HG02798 (cell line): ENCODE results near the gene CD99L2.
A peak's percentile ranks its signal among the peaks of the same experiment; 100 is the strongest.
"Not testable (repeated sequence)": the region's sequence is repeated elsewhere in the genome, so short reads cannot be mapped to it uniquely, and the experiment has no call there.

Source experiments
- ATAC-seq: cut with Tn5 transposase; IDR thresholded peaks from one replicate; pipeline ENCODE4 v1.9.1; 2021; ENCODE audit warnings: mild to moderate bottlenecking; ENCODE audit not compliant: unreplicated experiment, poor library complexity

Gene CD99L2

GRCh38 chrX:150897421-150898320 is 797 bp downstream of the CD99L2 start:
- ATAC-seq: no peak

DNA sequence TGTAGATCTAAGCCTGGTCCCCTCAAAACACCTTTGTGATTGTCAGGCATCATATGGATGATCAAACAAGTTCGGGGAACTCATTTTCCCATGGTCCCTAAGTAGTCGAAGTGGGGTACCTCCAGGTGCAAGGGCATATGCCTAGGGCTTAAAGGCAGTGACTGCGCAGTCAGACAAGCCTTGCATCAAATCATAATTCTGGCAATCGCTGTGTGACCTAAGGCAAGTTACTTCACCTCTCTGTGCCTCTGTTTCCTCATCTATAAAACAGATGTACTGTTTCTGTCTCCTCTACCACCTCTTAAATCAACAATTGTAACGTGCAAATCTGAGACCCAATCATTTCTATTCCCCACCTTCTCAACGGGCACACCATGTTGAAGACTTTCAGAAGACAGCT is 1.8 kb downstream of the CD99L2 start:
- no peak for ATAC-seq

DNA sequence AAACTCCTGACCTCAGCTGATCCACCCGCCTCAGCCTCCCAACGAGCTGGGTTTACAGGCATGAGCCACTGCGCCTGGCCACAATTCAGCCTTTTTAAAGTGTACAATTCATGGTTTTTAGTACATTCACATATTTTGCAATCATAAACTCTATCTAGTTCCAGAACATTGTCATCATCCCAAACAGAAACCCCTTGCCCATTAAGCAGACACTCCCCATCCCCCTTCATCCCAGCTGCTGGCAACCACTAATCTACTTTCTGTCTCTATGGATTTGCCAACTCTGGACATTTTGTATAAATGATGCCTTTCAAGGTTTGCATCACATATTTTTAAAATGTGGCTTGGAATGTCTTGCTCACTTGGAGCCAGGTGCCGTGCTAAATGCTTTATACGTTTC is 4.5 kb downstream of the CD99L2 start:
- ATAC-seq: no peak

GRCh38 chrX:150889131-150889530 is 9.3 kb downstream of the CD99L2 start:
- no peak for ATAC-seq

DNA sequence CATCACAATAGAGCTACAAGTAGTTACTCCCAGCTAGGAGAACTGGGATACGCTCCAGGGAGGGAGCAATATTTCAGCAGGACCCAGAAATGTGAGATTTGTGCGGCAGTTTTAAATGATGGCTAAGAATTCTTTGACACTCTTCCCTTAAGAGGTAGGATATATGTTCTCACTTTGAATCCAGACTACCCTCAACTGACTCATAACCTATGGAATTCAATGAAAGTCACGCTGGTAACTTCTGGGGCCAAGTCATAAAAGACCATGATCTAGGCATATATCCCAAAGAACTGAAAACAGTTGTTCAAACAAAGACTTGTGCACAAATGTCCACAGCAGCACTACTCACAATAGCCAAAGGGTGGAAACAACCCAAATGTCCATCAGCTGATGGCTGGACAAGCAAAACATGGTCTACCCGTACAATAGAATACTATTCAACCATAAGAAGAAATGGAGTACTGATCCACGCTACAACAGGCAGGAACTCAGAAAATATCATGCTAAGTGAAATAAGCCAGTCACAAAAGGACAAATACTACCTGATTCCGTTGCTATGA is 10.5 kb downstream of the CD99L2 start:
- no peak for ATAC-seq

- ATAC-seq: not testable (repeated sequence)
These were observed 11.2 kb downstream of the CD99L2 start for GRCh38 chrX:150887268-150887667.

DNA sequence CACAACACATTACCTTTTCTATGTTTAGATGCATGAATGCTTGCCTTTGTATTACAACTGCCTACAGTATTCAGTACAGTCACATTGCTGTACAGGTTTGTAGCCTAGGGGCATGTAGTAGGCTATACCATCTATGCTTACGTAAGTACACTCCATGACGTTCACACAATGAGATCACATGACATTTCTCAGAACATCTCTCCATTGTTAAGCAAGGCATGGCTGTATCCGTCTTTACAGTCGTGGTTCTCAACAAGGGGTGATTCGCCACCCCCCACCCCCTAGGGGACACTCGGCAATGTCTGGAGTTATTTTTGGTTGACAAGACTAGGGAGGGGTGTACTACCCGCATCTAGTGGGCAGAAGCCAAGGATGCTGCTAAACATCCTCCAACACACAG is 12.1 kb downstream of the CD99L2 start:
- no peak for ATAC-seq

DNA sequence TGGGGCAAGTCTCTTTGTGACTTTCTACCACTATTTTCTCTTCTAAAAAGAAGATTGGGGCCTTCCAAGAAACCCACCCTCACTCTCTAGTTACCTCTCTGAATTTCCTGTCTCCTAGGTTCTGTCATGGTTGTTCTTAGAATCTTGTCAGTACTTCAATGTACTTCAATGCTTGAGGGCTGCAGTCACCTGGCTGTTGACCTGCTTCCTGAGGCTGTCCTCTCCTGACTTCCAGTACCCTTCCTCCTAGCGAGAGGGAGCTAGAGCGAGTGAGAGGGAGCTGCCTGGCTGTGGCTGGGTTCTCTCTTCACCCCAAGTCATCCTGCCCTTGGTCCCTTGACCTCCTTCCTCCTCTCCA is 17.7 kb downstream of the CD99L2 start:
- ATAC-seq: peak; percentile 15

GRCh38 chrX:150879855-150880807 is 18.3 kb downstream of the CD99L2 start:
- peak; percentile 90 for ATAC-seq

- ATAC-seq: not testable (repeated sequence)
These were observed 22.8 kb downstream of the CD99L2 start for GRCh38 chrX:150875621-150876020.

DNA sequence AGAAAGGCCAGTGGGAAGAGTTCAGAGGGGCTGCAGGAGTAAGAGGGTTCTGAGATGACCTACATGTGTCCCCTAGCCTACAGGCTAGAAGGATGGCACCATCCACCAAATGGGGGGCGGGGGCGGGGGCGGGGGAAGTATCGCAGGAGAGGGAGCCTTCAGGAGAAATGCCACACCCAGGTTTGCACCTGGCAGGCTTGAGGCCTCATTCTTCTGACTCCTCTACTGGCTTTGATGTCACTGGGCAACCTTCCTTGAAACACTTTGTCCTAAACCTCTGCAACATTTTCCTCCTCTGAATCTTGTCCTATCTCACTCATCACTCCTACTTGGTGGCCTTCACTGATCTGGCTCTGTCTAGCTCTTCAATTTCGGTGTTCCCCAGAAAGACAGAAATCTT is 24.0 kb downstream of the CD99L2 start:
- no peak for ATAC-seq

GRCh38 chrX:150873616-150874015 is 24.9 kb downstream of the CD99L2 start:
- peak; percentile 61 for ATAC-seq

GRCh38 chrX:150872773-150873336 is 25.6 kb downstream of the CD99L2 start:
- ATAC-seq: no peak

DNA sequence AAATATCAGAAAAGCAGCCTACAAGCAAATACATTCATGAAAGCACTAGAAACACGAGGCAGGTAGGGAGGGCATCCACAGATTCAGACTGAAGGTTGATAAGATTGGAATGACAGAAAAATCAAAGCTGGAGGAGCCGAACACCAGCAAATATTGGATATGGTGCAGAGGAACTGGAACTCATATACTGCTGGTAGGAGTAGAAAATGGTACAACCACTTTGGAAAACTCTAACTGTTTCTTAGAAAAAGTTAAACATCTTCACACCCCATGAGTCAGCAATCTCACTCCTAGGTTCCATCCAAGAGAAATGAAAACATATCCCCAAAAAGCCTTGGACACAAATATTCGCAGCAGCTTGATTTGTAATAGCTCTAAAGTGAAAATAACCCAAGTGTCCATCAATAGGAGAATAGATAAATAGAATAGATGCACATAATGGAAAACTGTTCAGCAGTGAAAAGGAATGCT is 27.1 kb downstream of the CD99L2 start:
- no peak for ATAC-seq

GRCh38 chrX:150870487-150871340 is 27.8 kb downstream of the CD99L2 start:
- no peak for ATAC-seq

DNA sequence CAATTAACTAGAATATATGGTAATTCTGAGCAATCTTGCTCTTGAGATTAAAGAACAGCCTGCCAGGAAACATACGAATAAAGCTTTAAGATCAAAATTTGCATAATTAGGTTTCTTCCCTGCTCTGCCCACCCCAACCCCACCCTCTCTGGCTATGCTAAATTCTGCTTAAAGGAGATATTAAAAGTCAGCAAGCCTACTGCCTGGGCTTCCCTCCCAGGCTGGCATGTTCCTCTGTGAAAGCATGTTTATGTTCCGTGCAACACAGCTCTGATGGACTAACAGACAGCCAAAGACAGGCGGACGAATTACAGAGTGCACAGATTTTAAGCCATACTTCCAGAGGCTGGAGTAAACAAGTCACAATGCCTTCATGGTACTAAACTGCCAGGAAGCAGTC is 28.4 kb downstream of the CD99L2 start:
- ATAC-seq: no peak

- peak; percentile 83 for ATAC-seq
These were observed 29.0 kb downstream of the CD99L2 start for GRCh38 chrX:150869450-150869849.

GRCh38 chrX:150868625-150869024 is 29.8 kb downstream of the CD99L2 start:
- no peak for ATAC-seq

- no peak for ATAC-seq
These were observed 34.3 kb downstream of the CD99L2 start for GRCh38 chrX:150864127-150864526.
